H1 (cell line): Measurements from ENCODE around the gene SPRYD3. TPM values are rescaled to one million over a fixed set of nuclear protein-coding genes. Genes with fewer than 3 reads are reported as not detected.

ENCODE experiments used
- CTCF ChIA-PET: fragments of 300-600 bp; sonication (Branson Sonifier 250); formaldehyde crosslinking; loops from one replicate; lab custom pipeline; 2021; ENCODE audit not compliant: partially characterized antibody; lab: Charles Lee
- POLR2A ChIA-PET: fragments of 300-600 bp; sonication (Branson Sonifier 250); formaldehyde crosslinking; loops from one replicate; lab custom pipeline; 2021; ENCODE audit warnings: inconsistent platforms; ENCODE audit not compliant: partially characterized antibody; lab: Charles Lee
- DNase-seq, 2 experiments: peaks; one replicate each; pipeline versions ENCODE4 v3.0.0 to v3.0.0-alpha.2; 2010 to 2022; ENCODE audit warnings: low spot score in 2 of 2, low read depth in 1 of 2, mixed read lengths in 1 of 2
- FAIRE-seq: peaks from 2 replicates; lab custom pipeline; 2011; peaks lifted over from hg19 to GRCh38; lab: Jason Lieb, UNC
- H2AFZ ChIP-seq: 2 replicates; pipeline ENCODE4 v1.8.1; 2012; ENCODE audit warnings: low read length, inconsistent platforms
- H2AK5ac ChIP-seq: 2 replicates; pipeline ENCODE4 v1.6.1; 2013; ENCODE audit warnings: low read depth, low read length
- H2BK120ac ChIP-seq: replicated peaks from 2 replicates; pipeline ENCODE3; 2013; ENCODE audit warnings: low read depth, low read length, inconsistent platforms
- H2BK12ac ChIP-seq: 2 replicates; pipeline ENCODE4 v1.6.1; 2013; ENCODE audit warnings: low read depth, low read length
- H2BK15ac ChIP-seq: 2 replicates; pipeline ENCODE4 v1.6.1; 2013; ENCODE audit warnings: low read length
- H2BK20ac ChIP-seq: 2 replicates; pipeline ENCODE4 v1.6.1; 2013; ENCODE audit warnings: low read length
- H2BK5ac ChIP-seq: 2 replicates; pipeline ENCODE4 v1.6.1; 2013; ENCODE audit warnings: low read depth, low read length
- H3K14ac ChIP-seq: 2 replicates; pipeline ENCODE4 v1.6.1; 2013; ENCODE audit warnings: inconsistent platforms; ENCODE audit not compliant: insufficient read length
- H3K18ac ChIP-seq: 2 replicates; pipeline ENCODE4 v1.6.1; 2013; ENCODE audit warnings: low read length; ENCODE audit errors: extremely low read depth
- H3K23ac ChIP-seq: 2 replicates; pipeline ENCODE4 v1.6.1; 2013; ENCODE audit warnings: inconsistent platforms; ENCODE audit not compliant: insufficient read length
- H3K23me2 ChIP-seq: 2 replicates; pipeline ENCODE4 v1.6.1; 2013; ENCODE audit warnings: low read depth, low read length
- H3K27ac ChIP-seq: 2 replicates; pipeline ENCODE4 v1.6.1; 2011; ENCODE audit warnings: low read depth, low read length, inconsistent platforms
- H3K27me3 ChIP-seq, 4 experiments: replicated peaks in 1 of 4; 1 replicate in 1 of 4; 2 replicates in 3 of 4; pipeline versions ENCODE4 v1.6.1 to v1.8.1; 2011 to 2013; ENCODE audit warnings: low read length in 3 of 4, mild to moderate bottlenecking in 3 of 4, inconsistent platforms in 2 of 4, mixed read lengths in 2 of 4, moderate library complexity in 1 of 4; ENCODE audit not compliant: control insufficient read depth in 3 of 4, insufficient read depth in 3 of 4; ENCODE audit errors: extremely low read depth in 1 of 4
- H3K36me3 ChIP-seq, 4 experiments: 2 replicates each; pipeline versions ENCODE4 v1.6.1 to v1.8.1; 2011 to 2013; ENCODE audit warnings: mild to moderate bottlenecking in 4 of 4, low read length in 3 of 4, moderate library complexity in 2 of 4, control low read depth in 1 of 4, inconsistent platforms in 1 of 4; ENCODE audit not compliant: insufficient read depth in 4 of 4, control insufficient read depth in 2 of 4
- H3K4ac ChIP-seq: replicated peaks from 2 replicates; pipeline ENCODE3; 2013; ENCODE audit warnings: low read length, low read depth, mixed read lengths, inconsistent platforms; ENCODE audit not compliant: insufficient read length
- H3K4me1 ChIP-seq, 4 experiments: replicated peaks in 1 of 4; 1 replicate in 1 of 4; 2 replicates in 3 of 4; pipeline versions ENCODE4 v1.6.1 to v1.8.1; 2011 to 2013; ENCODE audit warnings: low read length in 3 of 4, inconsistent platforms in 2 of 4, mixed read lengths in 1 of 4; ENCODE audit not compliant: insufficient read depth in 4 of 4, control insufficient read depth in 3 of 4
- H3K4me2 ChIP-seq, 2 experiments: 2 replicates each; pipeline versions ENCODE4 v1.6.1 to v1.8.1; 2011 to 2013; ENCODE audit warnings: low read depth in 2 of 2, low read length in 2 of 2, control low read depth in 1 of 2, inconsistent platforms in 1 of 2, mild to moderate bottlenecking in 1 of 2; ENCODE audit not compliant: insufficient read depth in 1 of 2
- H3K4me3 ChIP-seq, 4 experiments: fragments of 200-600, 300-600 bp in 1 of 4; sonication (generic), shearing (Covaris generic), sonication (Bioruptor Twin) in 1 of 4; 2 replicates each; pipeline versions ENCODE4 v1.5.1 to v1.8.1; 2011 to 2016; ENCODE audit warnings: low read length in 4 of 4, low read depth in 3 of 4, control low read depth in 2 of 4, inconsistent platforms in 2 of 4, mild to moderate bottlenecking in 2 of 4, mixed read lengths in 1 of 4, moderate library complexity in 1 of 4; ENCODE audit not compliant: insufficient read depth in 2 of 4; ENCODE audit errors: extremely low read depth in 1 of 4
- H3K56ac ChIP-seq: replicated peaks from 2 replicates; pipeline ENCODE3; 2013; ENCODE audit warnings: low read depth, mild to moderate bottlenecking, mixed read lengths, low read length, inconsistent platforms; ENCODE audit not compliant: insufficient read length
- H3K79me1 ChIP-seq: 2 replicates; pipeline ENCODE4 v1.6.1; 2013; ENCODE audit warnings: low read depth, low read length, control low read depth
- H3K79me2 ChIP-seq, 2 experiments: 2 replicates each; pipeline versions ENCODE4 v1.6.1 to v1.8.1; 2012 to 2013; ENCODE audit warnings: low read length in 2 of 2, mild to moderate bottlenecking in 2 of 2, inconsistent platforms in 1 of 2; ENCODE audit not compliant: insufficient read depth in 2 of 2, control insufficient read depth in 1 of 2
- H3K9ac ChIP-seq, 4 experiments: replicated peaks in 1 of 4; 1 replicate in 1 of 4; 2 replicates in 3 of 4; pipeline versions ENCODE4 v1.6.1 to v1.8.1; 2011 to 2013; ENCODE audit warnings: low read depth in 3 of 4, low read length in 3 of 4, control low read depth in 2 of 4, mild to moderate bottlenecking in 2 of 4, moderate library complexity in 2 of 4, inconsistent platforms in 1 of 4; ENCODE audit errors: extremely low read depth in 1 of 4
- H3K9me3 ChIP-seq, 2 experiments: 2 replicates each; pipeline versions ENCODE4 v1.6.1 to v1.8.1; 2012 to 2013; ENCODE audit warnings: mild to moderate bottlenecking in 2 of 2, moderate library complexity in 2 of 2, control low read depth in 1 of 2, inconsistent platforms in 1 of 2, low read depth in 1 of 2, low read length in 1 of 2, mixed read lengths in 1 of 2; ENCODE audit not compliant: insufficient read depth in 2 of 2
- H4K20me1 ChIP-seq, 2 experiments: replicated peaks in 1 of 2; 2 replicates each; pipeline versions ENCODE3 to v1.8.1; 2011 to 2013; ENCODE audit warnings: inconsistent platforms in 2 of 2, low read length in 2 of 2, mild to moderate bottlenecking in 1 of 2; ENCODE audit not compliant: insufficient read depth in 2 of 2, control insufficient read depth in 1 of 2
- H4K5ac ChIP-seq: 2 replicates; pipeline ENCODE4 v1.6.1; 2013; ENCODE audit warnings: low read length, low read depth, mixed read lengths, inconsistent platforms; ENCODE audit not compliant: insufficient read length
- H4K8ac ChIP-seq: 2 replicates; pipeline ENCODE4 v1.8.0; 2013; ENCODE audit warnings: mild to moderate bottlenecking, moderate library complexity, low read length, inconsistent platforms; ENCODE audit not compliant: insufficient read depth; ENCODE audit errors: extremely low read depth
- H4K91ac ChIP-seq: replicated peaks from 2 replicates; pipeline ENCODE3; 2013; ENCODE audit warnings: low read length, mixed read lengths, inconsistent platforms; ENCODE audit not compliant: insufficient read length
- ASH2L ChIP-seq: fragments of 200-600, 300-600 bp; sonication (generic); IDR thresholded peaks from one replicate; pipeline ENCODE4 v1.7.1; 2017; ENCODE audit warnings: low read length
- BRCA1 ChIP-seq: IDR thresholded peaks from 2 replicates; pipeline ENCODE4 v1.6.1; 2012; ENCODE audit warnings: low read depth, low read length, improper control_type of control experiment
- GABPA ChIP-seq: IDR thresholded peaks from 2 replicates; pipeline ENCODE4 v1.6.1; 2011; ENCODE audit warnings: mild to moderate bottlenecking, low read length, moderate library complexity, borderline replicate concordance; ENCODE audit not compliant: insufficient read depth
- HDAC2 ChIP-seq, 2 experiments: fragments of 300-600 bp in 1 of 2; sonication (generic) in 1 of 2; IDR thresholded peaks; 2 replicates each; pipeline ENCODE4 v1.6.1; 2011 to 2012; ENCODE audit warnings: low read depth in 2 of 2, low read length in 2 of 2, mild to moderate bottlenecking in 2 of 2, moderate library complexity in 2 of 2, borderline replicate concordance in 1 of 2, inconsistent platforms in 1 of 2
- NANOG ChIP-seq: IDR thresholded peaks from 2 replicates; pipeline ENCODE4 v1.6.1; 2011; ENCODE audit warnings: low read length, low read depth, mild to moderate bottlenecking, inconsistent platforms; ENCODE audit not compliant: insufficient read depth, poor library complexity, severe bottlenecking
- RAD21 ChIP-seq, 2 experiments: IDR thresholded peaks in 1 of 2; conservative IDR thresholded peaks in 1 of 2; 2 replicates each; pipeline ENCODE4 v1.6.1; 2011; ENCODE audit warnings: low read depth in 2 of 2, low read length in 2 of 2, improper control_type of control experiment in 1 of 2, inconsistent platforms in 1 of 2, mild to moderate bottlenecking in 1 of 2, moderate library complexity in 1 of 2
- RBBP5 ChIP-seq: IDR thresholded peaks from 2 replicates; pipeline ENCODE4 v1.7.1; 2012; ENCODE audit warnings: low read depth, mild to moderate bottlenecking, inconsistent platforms, low read length, moderate library complexity, borderline replicate concordance
- RXRA ChIP-seq: IDR thresholded peaks from 2 replicates; pipeline ENCODE4 v1.6.1; 2011; ENCODE audit warnings: low read depth, mild to moderate bottlenecking, low read length, moderate library complexity; ENCODE audit not compliant: insufficient read depth
- SRF ChIP-seq: IDR thresholded peaks from 2 replicates; pipeline ENCODE4 v1.6.1; 2011; ENCODE audit warnings: mild to moderate bottlenecking, low read depth, low read length, moderate library complexity
- SUZ12 ChIP-seq: fragments of 200-600 bp; sonication (generic); IDR thresholded peaks from 2 replicates; pipeline ENCODE4 v1.6.1; 2012; ENCODE audit warnings: mild to moderate bottlenecking, inconsistent platforms, low read length, moderate library complexity, mixed read lengths
- TAF1 ChIP-seq: IDR thresholded peaks from 2 replicates; pipeline ENCODE4 v1.6.1; 2011; ENCODE audit warnings: mild to moderate bottlenecking, low read depth, low read length
- TBP ChIP-seq: IDR thresholded peaks from 2 replicates; pipeline ENCODE4 v1.6.1; 2011; ENCODE audit warnings: low read depth, low read length, improper control_type of control experiment
- WGBS, 2 experiments: shearing (Covaris generic) in 1 of 2; methylation state at CpG; one replicate each; pipeline versions ENCODE4 v1.1.6 to v1.1.7; 2013 to 2015; ENCODE audit warnings: low lambda C conversion rate in 2 of 2, mixed read lengths in 2 of 2, inconsistent platforms in 1 of 2, low coverage in 1 of 2, missing lambda C conversion rate in 1 of 2; ENCODE audit not compliant: insufficient replicate concordance in 2 of 2, insufficient coverage in 1 of 2, insufficient read length in 1 of 2; ENCODE audit errors: extremely low coverage in 1 of 2, missing lambda C conversion rate in 1 of 2; 5-methylcytosine and 5-hydroxymethylcytosine counted together
- polyA plus RNA-seq, 7 experiments: library from polyadenylated mRNA; depleted of rRNA in 3 of 7; stranded (reverse) in 5 of 7; unstranded in 2 of 7; fragments of >200 nt in 5 of 7; fragments of 200-250 nt in 2 of 7; gene quantifications; 1 replicate in 5 of 7; 2 replicates in 1 of 7; 4 replicates in 1 of 7; pipeline versions ENCODE4 v1.2.1 to v1.2.3, GENCODE V29; 2011 to 2013; ENCODE audit warnings: missing spikeins in 2 of 7, mixed read lengths in 2 of 7
- total RNA-seq: library from RNA; stranded (reverse); fragmentation: NEBNext Ultra II Directional; extraction: Animal tissue kit (Norgen Biotek cat#: 25700); gene quantifications from 2 replicates; pipeline ENCODE4 v1.2.1, GENCODE V29; 2021

The SPRYD3 gene
- total and polyA plus RNA-seq, 2 of the 8 experiments (the other 6 are each of a cell fraction or from before 2014, with no cell fraction given): 6.8 to 8.0 TPM

GRCh38 chr12:53096759-53097158, 17.6 kb upstream of the SPRYD3 start:
- H3K23ac ChIP-seq: no peak overlapping the region
- H4K91ac ChIP-seq: peak overlapping the region; percentile 83
- H3K79me1 ChIP-seq: no peaks in the 10 kb centered on the region
- no peaks in the 10 kb centered on the region for H4K20me1 ChIP-seq
- H2BK20ac ChIP-seq: peak overlapping the region; percentile 72; the same call in 1 of the 2 replicates
- no peak overlapping the region for H4K5ac ChIP-seq
- no peak overlapping the region for H3K4ac ChIP-seq
- DNase-seq (peak in 1 of 2 experiments; percentile 67), FAIRE-seq (no peak)
- no peak overlapping the region; the same call in 1 of the 2 replicates for H3K18ac ChIP-seq
- H3K9me3 ChIP-seq: no peaks in the 10 kb centered on the region
- H2BK15ac ChIP-seq: no peak overlapping the region; the same call in 1 of the 2 replicates
- ChIA-PET CTCF (interaction anchor here (0.6 to 19.1 kb wide), 7 partner anchors 12 to 118 kb away, joined by 3 to 531 read pairs (median 20); partner anchors contain the start of gene SPRYD3), POLR2A (interaction anchor here (0.7 to 3.6 kb wide), 7 partner anchors 17 to 96 kb away, joined by 3 to 21 read pairs (median 5); partner anchors contain the start of genes EIF4B and SPRYD3)
- H3K23me2 ChIP-seq: peaks cover 28% of the 10 kb centered on the region
- peak overlapping the region; percentile 75; the same call in 1 of the 2 replicates for H2BK12ac ChIP-seq
- peaks cover 4 to 22% (median 5%) of the 10 kb centered on the region in 4 experiments for H3K4me1 ChIP-seq
- no peak overlapping the region for H3K27ac ChIP-seq
- no peak overlapping the region for H4K8ac ChIP-seq
- no peak overlapping the region for H2BK120ac ChIP-seq
- no peaks in the 10 kb centered on the region for H3K79me2 ChIP-seq
- H3K27me3 ChIP-seq: peaks cover 0 to 27% (median 16%) of the 10 kb centered on the region in 4 experiments; a peak in 5 of 7 replicates
- no peak overlapping the region for H2AK5ac ChIP-seq
- H3K4me2 ChIP-seq: peak overlapping the region; percentile 95 to 99
- peak overlapping the region in 2 of 4 experiments; percentile 1 to 50; a peak in 2 of 7 replicates for H3K9ac ChIP-seq
- WGBS, 2 experiments: 3% methylated on average over 7 of the region's 9 CpGs; no CpG with 5 or more reads in 1 of the 2 experiments
- no peak overlapping the region for H3K14ac ChIP-seq
- H2AFZ ChIP-seq: peak overlapping the region; percentile 37
- no peaks in the 10 kb centered on the region for H3K36me3 ChIP-seq
- peak overlapping the region; percentile 54 for H3K56ac ChIP-seq
- H2BK5ac ChIP-seq: peak overlapping the region; percentile 52; the same call in 1 of the 2 replicates
- H3K4me3 ChIP-seq: peak overlapping the region; percentile 62 to 85 (median 77)
- TF ChIP-seq HDAC2 (IDR thresholded peaks at IDR 0.05; ENCODE audit: borderline replicate concordance in 1 of 2, low read depth in 2 of 2, low read length in 2 of 2) (0 out of 4 replicates have a peak, but pooled peaks of 1 of the 2 experiments have one; percentile 6), GABPA (no peak), NANOG (no peak), RXRA (no peak), TAF1 (0 out of 2 replicates have a peak, but pooled peaks have one; percentile 10), SRF (no peak), BRCA1 (no peak), SUZ12 (no peak), TBP (no peak), RAD21 (IDR thresholded peaks at IDR 0.05 in 1 of 2, conservative IDR thresholded peaks at IDR 0.05 in 1 of 2; ENCODE audit: low read depth in 2 of 2, low read length in 2 of 2) (no peak), ASH2L (peak; percentile 19), RBBP5 (no peak)
